DND-41 (cell line): Measurements from ENCODE around the gene CAPG.
A peak's percentile ranks its signal among the peaks of the same experiment; 100 is the strongest.

Source experiments
- ATAC-seq: fragments of 200-7000 bp; cut with Tn5 transposase; 3 replicates; pipeline ENCODE4 v1.9.1; 2021; ENCODE audit warnings: low read depth; ENCODE audit not compliant: insufficient read depth
- DNase-seq: peaks from one replicate; pipeline ENCODE4 v3.0.0-alpha.2; 2020
- H2AFZ ChIP-seq: 2 replicates; pipeline ENCODE4 v1.6.0; 2012; ENCODE audit warnings: low read depth, low read length
- H3K27ac ChIP-seq: 2 replicates; pipeline ENCODE4 v1.5.1; 2012; ENCODE audit warnings: low read length, inconsistent platforms
- H3K27me3 ChIP-seq: fragments of 200-600 bp; sonication (generic); 2 replicates; pipeline ENCODE4 v1.6.0; 2012; ENCODE audit warnings: low read length, mild to moderate bottlenecking, inconsistent platforms; ENCODE audit not compliant: insufficient read depth, poor library complexity
- H3K36me3 ChIP-seq: 2 replicates; pipeline ENCODE4 v1.5.1; 2012; ENCODE audit warnings: low read length, inconsistent platforms; ENCODE audit not compliant: insufficient read depth
- H3K4me1 ChIP-seq: 2 replicates; pipeline ENCODE4 v1.5.1; 2012; ENCODE audit warnings: mild to moderate bottlenecking, low read length; ENCODE audit not compliant: insufficient read depth
- H3K4me2 ChIP-seq: 2 replicates; pipeline ENCODE4 v1.6.0; 2012; ENCODE audit warnings: mild to moderate bottlenecking, moderate library complexity, low read length, inconsistent platforms; ENCODE audit not compliant: insufficient read depth
- H3K4me3 ChIP-seq, 2 experiments: fragments of 200-600 bp in 1 of 2; shearing (Covaris generic) in 1 of 2; 2 replicates each; pipeline ENCODE4 v1.5.1; 2012 to 2016; ENCODE audit warnings: inconsistent platforms in 2 of 2, low read length in 2 of 2, mild to moderate bottlenecking in 2 of 2, low read depth in 1 of 2, moderate library complexity in 1 of 2
- H3K79me2 ChIP-seq: 2 replicates; pipeline ENCODE4 v1.6.0; 2012; ENCODE audit warnings: low read length, inconsistent platforms; ENCODE audit not compliant: insufficient read depth
- H3K9ac ChIP-seq: 2 replicates; pipeline ENCODE4 v1.6.0; 2012; ENCODE audit warnings: low read depth, mild to moderate bottlenecking, inconsistent platforms, low read length, moderate library complexity
- H3K9me3 ChIP-seq: 2 replicates; pipeline ENCODE4 v1.5.1; 2012; ENCODE audit warnings: low read length, moderate library complexity, mild to moderate bottlenecking, inconsistent platforms; ENCODE audit not compliant: insufficient read depth, severe bottlenecking
- H4K20me1 ChIP-seq: 2 replicates; pipeline ENCODE4 v1.6.0; 2012; ENCODE audit warnings: low read length; ENCODE audit not compliant: insufficient read depth
- EZH2 ChIP-seq: IDR thresholded peaks from 3 replicates; pipeline ENCODE4 v1.6.1; 2012; ENCODE audit warnings: borderline replicate concordance, low read depth, mild to moderate bottlenecking, moderate library complexity, low read length, inconsistent platforms; ENCODE audit not compliant: severe bottlenecking
- TF ChIP-seq, protein P1 (sequence below): IDR thresholded peaks from 2 replicates; pipeline ENCODE4 v1.5.1; 2012; ENCODE audit warnings: borderline replicate concordance, low read length, moderate library complexity, mild to moderate bottlenecking; ENCODE audit not compliant: poor library complexity, severe bottlenecking; ENCODE audit errors: extremely low read depth

CAPG gene

GRCh38 chr2:85396531-85397470, 13.4 kb downstream of the CAPG start:
- no peaks in the 10 kb centered on the region for H3K9me3 ChIP-seq
- no peak for ATAC-seq
- no peaks in the 10 kb centered on the region for H3K4me1 ChIP-seq
- TF ChIP-seq, protein P1, sequence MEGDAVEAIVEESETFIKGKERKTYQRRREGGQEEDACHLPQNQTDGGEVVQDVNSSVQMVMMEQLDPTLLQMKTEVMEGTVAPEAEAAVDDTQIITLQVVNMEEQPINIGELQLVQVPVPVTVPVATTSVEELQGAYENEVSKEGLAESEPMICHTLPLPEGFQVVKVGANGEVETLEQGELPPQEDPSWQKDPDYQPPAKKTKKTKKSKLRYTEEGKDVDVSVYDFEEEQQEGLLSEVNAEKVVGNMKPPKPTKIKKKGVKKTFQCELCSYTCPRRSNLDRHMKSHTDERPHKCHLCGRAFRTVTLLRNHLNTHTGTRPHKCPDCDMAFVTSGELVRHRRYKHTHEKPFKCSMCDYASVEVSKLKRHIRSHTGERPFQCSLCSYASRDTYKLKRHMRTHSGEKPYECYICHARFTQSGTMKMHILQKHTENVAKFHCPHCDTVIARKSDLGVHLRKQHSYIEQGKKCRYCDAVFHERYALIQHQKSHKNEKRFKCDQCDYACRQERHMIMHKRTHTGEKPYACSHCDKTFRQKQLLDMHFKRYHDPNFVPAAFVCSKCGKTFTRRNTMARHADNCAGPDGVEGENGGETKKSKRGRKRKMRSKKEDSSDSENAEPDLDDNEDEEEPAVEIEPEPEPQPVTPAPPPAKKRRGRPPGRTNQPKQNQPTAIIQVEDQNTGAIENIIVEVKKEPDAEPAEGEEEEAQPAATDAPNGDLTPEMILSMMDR, result no peak
- no peak for TF ChIP-seq EZH2
- peaks cover 86% of the 10 kb centered on the region for H3K36me3 ChIP-seq
- no peak overlapping the region for H3K4me3 ChIP-seq
- H3K9ac ChIP-seq, result no peak overlapping the region
- H3K27me3 ChIP-seq, result no peaks in the 10 kb centered on the region
- H2AFZ ChIP-seq, result no peak overlapping the region
- no peaks in the 10 kb centered on the region for H4K20me1 ChIP-seq
- peak overlapping the region; percentile 11; the same call in 1 of the 2 replicates for H3K27ac ChIP-seq
- no peak overlapping the region for H3K4me2 ChIP-seq
- no peak for DNase-seq
- H3K79me2 ChIP-seq, result peaks cover 9% of the 10 kb centered on the region

DNA sequence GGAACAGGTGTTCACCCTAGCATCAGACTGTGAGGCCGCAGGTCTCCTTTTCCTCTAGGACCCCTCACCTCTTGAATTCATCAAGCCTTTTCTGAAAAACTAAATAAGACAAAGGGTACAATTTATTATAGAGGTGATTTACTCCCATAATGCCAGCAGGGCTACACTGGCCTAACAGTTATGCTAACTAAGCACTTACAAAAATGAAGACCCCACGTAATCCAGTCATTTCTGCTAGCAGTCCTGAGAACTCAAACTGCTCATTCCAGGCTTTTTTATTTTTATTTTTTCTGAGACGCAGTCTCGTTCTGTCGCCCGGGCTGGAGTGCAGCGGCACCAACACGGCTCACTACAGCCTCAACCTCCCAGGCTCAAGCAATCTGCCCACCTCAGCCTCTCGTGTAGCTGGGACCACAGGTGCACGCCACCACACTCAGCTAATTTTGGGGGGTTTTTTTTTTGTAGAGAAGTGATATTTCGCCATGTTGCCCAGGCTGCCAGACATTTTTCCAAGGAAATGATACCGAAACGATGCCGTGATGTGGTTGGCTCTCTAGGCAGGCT, 14.2 kb downstream of the CAPG start:
- no peak overlapping the region for H3K4me2 ChIP-seq
- no peak overlapping the region for H3K4me3 ChIP-seq
- H2AFZ ChIP-seq, result no peak overlapping the region
- DNase-seq (no peak), ATAC-seq (no peak)
- no peak overlapping the region; the same call in 1 of the 2 replicates for H3K9ac ChIP-seq
- 0 out of 2 replicates have a peak overlapping the region, but pooled peaks have one; percentile 11 for H3K27ac ChIP-seq
- no peaks in the 10 kb centered on the region for H3K4me1 ChIP-seq
- peaks cover 4% of the 10 kb centered on the region; the same call in 1 of the 2 replicates for H3K79me2 ChIP-seq
- TF ChIP-seq, protein P1, result no peak
- H4K20me1 ChIP-seq, result no peaks in the 10 kb centered on the region
- H3K9me3 ChIP-seq, result no peaks in the 10 kb centered on the region
- peaks cover 86% of the 10 kb centered on the region for H3K36me3 ChIP-seq
- no peaks in the 10 kb centered on the region for H3K27me3 ChIP-seq

GRCh38 chr2:85394976-85395375, 15.2 kb downstream of the CAPG start:
- ATAC-seq, result no peak
- no peak overlapping the region for H3K4me2 ChIP-seq
- DNase-seq, result no peak
- TF ChIP-seq EZH2, result no peak
- TF ChIP-seq, protein P1, result no peak
- H3K4me3 ChIP-seq, result no peak overlapping the region
- H3K9ac ChIP-seq, result no peak overlapping the region
- H4K20me1 ChIP-seq, result no peaks in the 10 kb centered on the region
- H2AFZ ChIP-seq, result no peak overlapping the region
- H3K36me3 ChIP-seq, result peaks cover 85% of the 10 kb centered on the region
- no peaks in the 10 kb centered on the region for H3K9me3 ChIP-seq
- H3K4me1 ChIP-seq, result no peaks in the 10 kb centered on the region
- H3K79me2 ChIP-seq, result no peaks in the 10 kb centered on the region
- H3K27ac ChIP-seq, result peak overlapping the region; percentile 46; the same call in 1 of the 2 replicates
- H3K27me3 ChIP-seq, result no peaks in the 10 kb centered on the region
